ENCODE results near the gene ZNF730. TPM values are rescaled to one million over a fixed set of nuclear protein-coding genes. Genes with fewer than 3 reads are reported as not detected.

The ZNF730 gene
- total and polyA plus RNA-seq, 2 of the 4 experiments (the other 2 are of a cell fraction): 0.43 to 3.2 TPM

DNA sequence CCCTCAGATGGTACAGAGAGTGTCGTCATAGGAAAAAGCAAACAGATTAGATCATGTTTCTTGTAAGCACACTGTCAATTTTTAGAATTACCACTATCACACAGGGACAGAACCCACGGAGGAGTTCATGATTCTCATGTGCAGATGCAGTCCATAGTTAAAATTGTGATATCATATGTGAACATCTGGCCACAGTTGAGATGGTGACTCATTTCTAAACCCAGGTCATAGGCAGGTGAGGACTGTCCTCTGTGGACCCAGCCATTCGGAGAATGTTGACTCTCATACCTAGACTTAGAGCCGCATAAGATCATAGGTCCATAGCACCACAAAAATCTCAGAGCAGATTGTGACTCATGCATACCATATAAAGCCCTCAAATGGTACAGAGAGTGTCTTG, 17.8 kb upstream of the ZNF730 start:
- Histone ChIP-seq H2BK120ac (ENCODE audit: low read depth, low read length) (no peak overlapping the region), H3K4me3 (ENCODE audit: insufficient read depth, low read depth, low read length) (no peak overlapping the region), H3K23ac (ENCODE audit: low read depth, low read length) (no peak overlapping the region), H3K14ac (replicated peaks; ENCODE audit: low read depth, low read length) (no peak overlapping the region), H2BK5ac (ENCODE audit: low read depth, low read length, poor library complexity, severe bottlenecking) (no peak overlapping the region), H3K9me1 (ENCODE audit: insufficient read depth, low read length) (no peaks in the 10 kb centered on the region; the same call in 1 of the 2 replicates), H3K9ac (ENCODE audit: low read depth, low read length) (no peak overlapping the region), H2BK15ac (ENCODE audit: low read depth, low read length) (no peak overlapping the region), H2AK9ac (replicated peaks; ENCODE audit: low read depth, low read length, poor library complexity) (no peak overlapping the region), H2BK20ac (ENCODE audit: low read depth, low read length) (no peak overlapping the region), H2AFZ (replicated peaks; ENCODE audit: low read length, poor library complexity) (no peak overlapping the region), H3K4me1 (ENCODE audit: control insufficient read depth, insufficient read depth, low read length) (no peaks in the 10 kb centered on the region), H3K9me3 (ENCODE audit: control insufficient read depth, insufficient read depth, low read length) (no peaks in the 10 kb centered on the region), H3K27ac (ENCODE audit: insufficient read depth, low read length) (no peak overlapping the region), H3K56ac (ENCODE audit: extremely low read depth, insufficient read depth, low read length) (no peak overlapping the region), H3K4ac (ENCODE audit: low read depth, low read length) (no peak overlapping the region), H3K36me3 (ENCODE audit: control insufficient read depth, insufficient read depth, low read length) (peaks cover 22% of the 10 kb centered on the region), H3K4me2 (ENCODE audit: low read depth, low read length) (no peak overlapping the region), H3K79me1 (ENCODE audit: low read depth in 1 of 2, low read length in 2 of 2) (peaks cover 0 to 6% of the 10 kb centered on the region in 2 experiments; a peak in 1 of 4 replicates), H4K5ac (ENCODE audit: low read depth, low read length) (no peak overlapping the region), H3K18ac (ENCODE audit: low read depth, low read length) (no peak overlapping the region), H2AK5ac (ENCODE audit: low read depth, low read length) (no peak overlapping the region), H4K8ac (ENCODE audit: low read depth in 2 of 2, low read length in 2 of 2) (no peak overlapping the region), H3K27me3 (ENCODE audit: control insufficient read depth, insufficient read depth, low read length) (no peaks in the 10 kb centered on the region), H4K20me1 (ENCODE audit: insufficient read depth, low read length) (no peaks in the 10 kb centered on the region; the same call in 1 of the 2 replicates), H4K91ac (ENCODE audit: insufficient read depth, low read depth, low read length) (no peak overlapping the region)
- dilution Hi-C loops (cut with HindIII; ENCODE audit: low sequenced_read_pairs, unreplicated experiment): no loop called here
- no peak for ATAC-seq (ENCODE audit: low read depth)
- intact Hi-C loops (cut with micrococcal nuclease): no loop called here
- BruUV-seq (replicated peaks): no TSS peak
- in situ Hi-C loops (cut with MboI; ENCODE audit: low sequenced_read_pairs): no loop called here
- ChIA-PET POLR2A (ENCODE audit: unreplicated experiment) (no interaction called here), CTCF (no interaction called here)
- no peak for DNase-seq
- WGBS, 2 experiments (ENCODE audit: extremely low coverage in 2 of 2, insufficient read length in 1 of 2): no CpG with 5 or more reads among the region's 4 CpGs
- TF ChIP-seq RAD21 (IDR thresholded peaks at IDR 0.05; ENCODE audit: low read length) (no peak), POLR2A (IDR thresholded peaks at IDR 0.05; ENCODE audit: low read depth, low read length) (no peak), CTCF (conservative IDR thresholded peaks at IDR 0.05; ENCODE audit: low read depth, low read length) (no peak), MXI1 (IDR thresholded peaks at IDR 0.05; ENCODE audit: borderline replicate concordance, low read depth, low read length) (no peak), SMC3 (IDR thresholded peaks at IDR 0.05; ENCODE audit: low read depth, low read length) (no peak), CEBPB (IDR thresholded peaks at IDR 0.05; ENCODE audit: low read depth, low read length) (no peak), FOS (IDR thresholded peaks at IDR 0.05; ENCODE audit: low read depth, low read length) (no peak), CHD1 (IDR thresholded peaks at IDR 0.05; ENCODE audit: low read depth, low read length) (no peak), ELK1 (IDR thresholded peaks at IDR 0.05; ENCODE audit: borderline replicate concordance, low read depth, low read length) (no peak), MAZ (IDR thresholded peaks at IDR 0.05; ENCODE audit: borderline replicate concordance, low read depth, low read length) (no peak), BHLHE40 (IDR thresholded peaks at IDR 0.05; ENCODE audit: low read depth, low read length) (no peak), RFX5 (IDR thresholded peaks at IDR 0.05; ENCODE audit: low read depth, low read length) (no peak), NFE2L2 (IDR thresholded peaks at IDR 0.05; ENCODE audit: low read depth, low read length) (no peak), RCOR1 (IDR thresholded peaks at IDR 0.05; ENCODE audit: insufficient replicate concordance, low read length) (no peak), MAFK (IDR thresholded peaks at IDR 0.05; ENCODE audit: low read depth, low read length) (no peak)
- TF ChIP-seq, protein P1, sequence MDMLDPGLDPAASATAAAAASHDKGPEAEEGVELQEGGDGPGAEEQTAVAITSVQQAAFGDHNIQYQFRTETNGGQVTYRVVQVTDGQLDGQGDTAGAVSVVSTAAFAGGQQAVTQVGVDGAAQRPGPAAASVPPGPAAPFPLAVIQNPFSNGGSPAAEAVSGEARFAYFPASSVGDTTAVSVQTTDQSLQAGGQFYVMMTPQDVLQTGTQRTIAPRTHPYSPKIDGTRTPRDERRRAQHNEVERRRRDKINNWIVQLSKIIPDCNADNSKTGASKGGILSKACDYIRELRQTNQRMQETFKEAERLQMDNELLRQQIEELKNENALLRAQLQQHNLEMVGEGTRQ (IDR thresholded peaks at IDR 0.05; ENCODE audit: low read depth, low read length): no peak

All from IMR-90 (cell line).